Activated naive CD4-positive, alpha-beta T cell (primary cell): ENCODE data around the gene TUG1.

ENCODE experiments used
- DNase-seq, 4 experiments: peaks; one replicate each; lab custom pipeline; 2025; lab: John Stamatoyannopoulos, UW

The TUG1 gene

DNA sequence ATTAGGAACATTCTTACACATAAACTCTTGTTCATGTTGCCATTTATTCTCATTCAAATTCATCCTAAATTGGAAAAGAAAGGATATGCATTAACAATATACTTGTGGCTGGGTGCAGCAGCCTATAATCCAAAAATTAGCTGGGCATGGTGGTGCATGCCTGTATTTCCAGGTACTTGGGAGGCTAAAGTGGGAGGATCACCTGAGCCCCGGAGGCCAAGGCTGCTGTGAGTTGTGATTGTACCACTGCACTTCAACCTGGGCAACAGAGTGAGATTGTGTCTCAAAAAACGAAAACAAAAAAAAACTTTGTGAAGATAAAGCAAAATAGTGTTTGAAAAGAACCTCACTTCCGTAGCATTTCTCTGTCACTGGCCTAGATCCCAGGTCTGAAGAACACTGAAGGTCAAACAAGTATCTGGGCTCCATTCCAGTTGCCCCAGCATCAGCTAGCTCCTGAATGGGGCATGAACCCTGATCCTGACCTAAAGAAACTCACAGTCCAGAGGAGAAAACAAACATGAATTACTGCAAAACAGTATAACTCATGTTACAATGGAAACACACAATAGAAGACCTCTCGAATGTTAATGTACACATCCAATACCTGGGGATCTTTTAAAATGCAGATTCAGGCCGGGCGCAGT, 32.2 kb downstream of the TUG1 start:
- DNase-seq = no peak

DNA sequence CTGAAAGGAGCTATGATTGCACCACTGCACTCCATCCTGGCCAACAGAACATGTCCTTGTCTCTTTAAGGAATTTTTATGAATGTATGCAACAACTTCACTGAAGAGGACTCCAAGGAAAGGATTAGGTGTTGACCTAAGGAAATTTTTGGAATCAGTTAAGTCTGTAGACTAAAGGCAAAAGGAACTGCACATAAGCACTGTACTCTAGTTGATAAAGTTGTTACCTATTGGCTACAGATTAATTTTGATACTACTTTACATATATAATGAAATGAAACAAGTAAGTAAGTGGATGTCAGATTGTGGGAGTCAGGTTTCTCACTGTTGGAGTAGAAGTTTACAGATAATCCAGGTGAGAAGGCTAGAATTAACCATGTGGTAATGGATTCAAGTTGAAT, 36.5 kb downstream of the TUG1 start:
- no peak for DNase-seq

DNA sequence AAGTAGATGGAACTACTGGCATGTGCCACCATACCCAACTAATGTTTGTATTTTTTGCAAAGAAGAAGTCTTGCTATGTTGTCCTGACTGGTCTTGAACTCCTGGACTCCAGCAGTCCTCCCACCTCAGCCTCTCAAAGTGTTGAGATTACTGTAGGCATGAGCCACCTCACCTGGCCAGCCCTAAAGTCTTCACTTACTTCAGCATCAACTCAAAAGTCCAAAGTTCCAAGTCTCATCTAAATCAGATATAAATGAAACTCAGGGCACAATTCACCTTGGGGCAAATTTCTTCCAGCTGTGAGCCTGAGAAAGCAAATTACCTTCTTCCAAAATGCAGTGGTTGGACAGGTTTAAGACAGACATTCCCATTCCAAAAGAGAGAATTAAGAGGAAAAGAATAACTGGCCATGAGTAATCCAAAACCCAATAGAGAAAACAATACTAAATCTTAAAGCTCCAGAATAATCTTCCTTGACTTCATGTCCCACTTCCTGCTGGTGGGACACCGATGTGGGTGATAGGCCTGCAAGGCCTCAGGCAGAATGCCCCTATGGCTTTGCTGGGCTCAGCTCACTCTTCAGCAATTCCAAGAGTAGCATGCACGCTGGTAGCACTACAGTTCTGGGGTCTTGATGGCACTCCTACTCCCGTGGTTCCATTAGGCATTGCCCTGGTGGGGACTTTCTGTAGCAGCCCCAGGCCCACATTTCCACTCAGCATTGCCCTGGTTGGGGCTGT, 50.3 kb downstream of the TUG1 start:
- DNase-seq = no peak

DNA sequence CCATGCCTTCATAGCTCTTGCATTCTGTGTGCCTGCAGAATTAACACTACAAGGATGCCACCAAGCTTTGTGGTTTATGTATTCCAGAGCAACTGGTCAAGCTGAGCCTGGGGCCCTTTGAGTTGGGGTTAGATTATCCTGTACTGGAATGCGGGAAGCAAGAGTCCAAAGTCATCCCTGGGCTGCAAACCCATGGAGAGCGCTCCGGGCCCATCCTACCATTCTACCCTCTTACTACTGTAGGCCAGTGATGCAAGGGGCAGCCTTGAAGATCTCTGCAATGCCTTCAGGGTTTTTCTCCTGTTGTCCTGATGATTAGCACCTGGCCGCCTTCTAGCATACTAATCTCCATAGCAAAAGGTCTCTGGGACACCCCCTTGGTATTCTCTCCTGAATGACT, 51.3 kb downstream of the TUG1 start:
- DNase-seq = no peak

DNA sequence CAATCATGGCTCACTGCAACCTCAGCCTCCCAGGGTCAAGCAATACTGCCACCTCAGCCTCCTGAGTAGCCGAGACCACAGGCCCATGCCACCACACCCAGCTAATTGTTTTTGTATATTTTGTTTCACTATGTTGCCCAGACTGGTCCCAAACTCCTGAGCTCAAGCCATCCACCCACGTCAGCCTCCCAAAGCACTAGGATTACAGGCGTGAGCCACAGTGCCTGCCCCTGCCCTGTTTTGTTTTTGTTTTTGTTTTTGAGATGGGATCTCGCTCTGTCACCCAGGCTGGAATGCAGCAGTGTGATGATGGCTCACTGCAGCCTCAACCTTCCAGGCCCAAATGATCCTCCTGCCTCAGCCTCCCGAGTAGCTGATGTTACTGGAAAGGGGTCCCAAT, 53.5 kb downstream of the TUG1 start:
- no peak for DNase-seq
